ENCODE data around the gene BICRAL.
"Not testable (repeated sequence)": the region's sequence is repeated elsewhere in the genome, so short reads cannot be mapped to it uniquely, and the experiment has no call there.

BICRAL gene

DNA sequence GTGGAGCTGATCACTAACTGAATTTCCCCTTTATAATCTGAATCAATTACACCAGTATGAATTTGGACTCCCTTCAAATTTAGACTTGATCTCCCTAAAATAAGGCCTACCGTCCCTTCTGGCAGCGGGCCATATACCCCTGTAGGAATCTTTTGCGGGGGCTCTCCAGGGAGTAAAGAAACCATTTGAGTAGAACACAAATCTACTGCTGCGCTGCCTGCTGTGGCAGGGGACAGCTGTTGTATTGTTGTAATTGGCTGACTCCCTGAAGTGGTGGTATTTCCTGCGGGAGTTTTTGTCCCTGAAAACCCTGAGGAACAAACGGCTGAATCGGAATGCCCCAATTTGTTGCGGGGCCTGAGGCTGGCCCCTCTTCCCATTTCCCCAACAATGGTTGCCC is 118.0 kb downstream of the BICRAL start:
- TF ChIP-seq, protein P1, sequence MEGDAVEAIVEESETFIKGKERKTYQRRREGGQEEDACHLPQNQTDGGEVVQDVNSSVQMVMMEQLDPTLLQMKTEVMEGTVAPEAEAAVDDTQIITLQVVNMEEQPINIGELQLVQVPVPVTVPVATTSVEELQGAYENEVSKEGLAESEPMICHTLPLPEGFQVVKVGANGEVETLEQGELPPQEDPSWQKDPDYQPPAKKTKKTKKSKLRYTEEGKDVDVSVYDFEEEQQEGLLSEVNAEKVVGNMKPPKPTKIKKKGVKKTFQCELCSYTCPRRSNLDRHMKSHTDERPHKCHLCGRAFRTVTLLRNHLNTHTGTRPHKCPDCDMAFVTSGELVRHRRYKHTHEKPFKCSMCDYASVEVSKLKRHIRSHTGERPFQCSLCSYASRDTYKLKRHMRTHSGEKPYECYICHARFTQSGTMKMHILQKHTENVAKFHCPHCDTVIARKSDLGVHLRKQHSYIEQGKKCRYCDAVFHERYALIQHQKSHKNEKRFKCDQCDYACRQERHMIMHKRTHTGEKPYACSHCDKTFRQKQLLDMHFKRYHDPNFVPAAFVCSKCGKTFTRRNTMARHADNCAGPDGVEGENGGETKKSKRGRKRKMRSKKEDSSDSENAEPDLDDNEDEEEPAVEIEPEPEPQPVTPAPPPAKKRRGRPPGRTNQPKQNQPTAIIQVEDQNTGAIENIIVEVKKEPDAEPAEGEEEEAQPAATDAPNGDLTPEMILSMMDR (IDR thresholded peaks at IDR 0.05; ENCODE audit: extremely low read depth, missing control alignments), result no peak
- no peak for DNase-seq (ENCODE audit: low spot score)

- DNase-seq (ENCODE audit: low spot score), result peak; percentile 70
- TF ChIP-seq, protein P1 (IDR thresholded peaks at IDR 0.05; ENCODE audit: extremely low read depth, missing control alignments), result peak; percentile 94
Observed at GRCh38 chr6:42901538-42901957, 119.7 kb downstream of the BICRAL start.

DNA sequence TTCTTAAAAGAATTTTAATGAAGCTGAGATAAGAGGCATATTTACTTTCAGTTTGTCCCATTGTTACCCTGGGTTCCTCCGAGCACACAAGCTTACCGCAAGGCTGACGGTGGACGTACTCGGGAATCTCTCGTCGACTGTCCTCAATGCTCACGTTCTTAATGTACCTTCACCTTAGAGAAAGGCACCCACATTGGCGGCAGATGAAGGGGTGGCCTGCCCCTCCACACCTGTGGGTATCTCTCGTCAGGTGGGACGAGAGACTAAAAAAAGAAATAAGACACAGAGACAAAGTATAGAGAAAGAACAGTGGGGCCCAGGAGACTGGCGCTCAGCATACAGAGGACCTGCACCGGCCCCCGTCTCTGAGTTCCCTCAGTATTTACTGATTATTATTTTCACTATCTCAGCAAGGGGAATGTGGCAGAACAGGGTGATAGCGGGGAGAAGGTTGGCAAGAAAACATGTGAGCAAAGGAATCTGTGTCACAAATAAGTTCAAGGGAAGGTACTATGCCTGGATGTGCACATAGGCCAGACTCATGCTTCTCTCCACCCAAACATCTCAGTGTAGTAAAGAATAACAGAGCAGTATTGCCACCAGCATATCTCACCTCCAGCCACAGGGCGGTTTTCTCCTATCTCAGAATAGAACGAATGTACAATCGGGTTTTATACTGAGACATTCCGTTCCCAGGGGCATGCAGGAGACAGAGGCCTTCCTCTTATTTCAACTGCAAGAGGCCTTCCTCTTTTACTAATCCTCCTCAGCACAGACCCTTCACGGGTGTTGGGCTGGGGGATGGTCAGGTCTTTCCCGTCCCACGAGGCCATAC is 120.8 kb downstream of the BICRAL start:
- DNase-seq (ENCODE audit: low spot score), result not testable (repeated sequence)

DNA sequence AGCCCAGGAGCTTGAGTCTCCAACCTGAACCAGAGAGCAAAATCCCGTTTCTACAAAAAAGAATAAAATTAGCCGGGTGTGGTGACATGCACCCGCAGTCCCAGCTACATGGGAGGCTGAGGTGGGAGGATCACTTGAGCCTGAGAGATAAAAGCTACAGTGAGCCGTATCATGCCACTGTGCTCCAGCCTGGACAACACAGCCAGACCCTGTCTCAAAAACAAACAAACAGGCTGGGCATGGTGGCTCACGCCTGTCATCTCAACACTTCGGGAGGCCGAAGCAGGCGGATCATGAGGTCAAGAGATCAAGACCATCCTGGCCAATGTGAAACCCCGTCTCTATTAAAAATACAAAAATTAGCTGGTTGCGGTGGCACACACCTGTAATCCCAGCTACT is 122.6 kb downstream of the BICRAL start:
- TF ChIP-seq, protein P1 (IDR thresholded peaks at IDR 0.05; ENCODE audit: extremely low read depth, missing control alignments), result no peak
- no peak for DNase-seq (ENCODE audit: low spot score)

- DNase-seq (ENCODE audit: low spot score), result no peak
Observed at GRCh38 chr6:42907336-42907735, 125.5 kb downstream of the BICRAL start.

DNA sequence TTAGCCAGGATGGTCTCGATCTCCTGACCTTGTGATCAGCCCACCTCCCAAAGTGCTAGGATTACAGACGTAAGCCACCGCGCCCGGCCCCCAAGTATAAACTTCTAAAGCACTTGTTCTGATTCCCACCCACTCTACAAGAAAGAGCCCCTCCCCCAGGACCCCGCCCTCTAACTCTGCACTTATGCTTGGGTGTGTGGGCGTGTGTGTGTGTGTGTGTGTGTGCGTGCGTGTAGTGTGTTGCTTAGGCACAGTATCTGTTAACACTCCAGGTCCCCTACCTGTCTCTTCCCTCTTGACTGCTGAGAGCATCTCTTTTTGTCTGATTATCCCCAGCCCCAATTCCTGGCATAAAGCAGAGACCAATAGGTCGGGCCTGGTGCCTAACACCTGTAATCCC is 128.0 kb downstream of the BICRAL start:
- no peak for DNase-seq (ENCODE audit: low spot score)
- TF ChIP-seq, protein P1 (IDR thresholded peaks at IDR 0.05; ENCODE audit: extremely low read depth, missing control alignments), result no peak

More at GRCh38 chr6:42907336-42907735, 125.5 kb downstream of the BICRAL start:
- TF ChIP-seq, protein P1 (IDR thresholded peaks at IDR 0.05; ENCODE audit: extremely low read depth, missing control alignments), result no peak

DNA sequence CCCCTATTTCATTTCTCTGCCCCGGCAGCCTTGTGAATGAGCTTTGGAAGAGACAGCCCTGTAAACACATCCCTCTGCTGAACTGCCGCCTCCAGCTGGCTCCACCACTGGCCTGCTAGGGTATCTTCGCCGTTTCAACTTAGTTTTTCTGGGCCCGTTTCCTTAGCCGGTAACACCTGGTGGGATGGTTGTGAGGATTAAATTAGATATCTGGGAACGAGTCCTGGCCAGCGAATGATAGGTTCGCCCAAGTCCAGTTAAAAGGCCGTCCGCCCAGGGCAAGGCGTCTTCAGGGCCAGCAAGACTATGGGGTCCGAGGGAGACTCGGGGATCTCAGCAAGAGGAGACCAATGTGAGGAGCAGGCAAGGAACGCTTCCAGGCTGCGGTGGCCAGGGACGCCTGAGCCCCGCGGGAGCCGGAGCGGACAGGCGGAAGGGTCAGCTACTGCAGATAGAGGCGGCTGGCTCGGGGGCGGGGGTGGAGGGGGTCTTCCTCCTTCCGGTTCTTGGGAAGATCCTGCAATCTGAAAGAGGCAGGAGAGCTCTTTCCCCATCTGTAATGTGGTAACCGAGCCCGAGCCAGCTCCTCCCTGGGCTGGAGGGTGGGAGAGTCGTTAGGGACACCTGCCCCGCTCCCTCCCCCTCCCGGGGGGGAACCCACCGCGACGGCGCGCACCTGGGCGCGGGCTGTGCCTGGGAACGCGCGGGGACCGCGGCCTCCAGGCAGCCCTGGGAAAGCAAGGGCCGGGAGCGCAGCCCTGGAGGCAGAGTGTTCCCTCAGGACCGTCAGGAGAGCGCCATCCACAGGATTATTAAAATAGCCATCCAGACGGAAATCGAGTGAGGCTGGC is 129.5 kb downstream of the BICRAL start:
- no peak for DNase-seq (ENCODE audit: low spot score)
- TF ChIP-seq, protein P1 (IDR thresholded peaks at IDR 0.05; ENCODE audit: extremely low read depth, missing control alignments), result no peak
